Panc1 (cell line): ENCODE results near the gene KMT2C. TPM values are rescaled to one million over a fixed set of nuclear protein-coding genes. Genes with fewer than 3 reads are reported as not detected.

Experiments
- ATAC-seq: fragments of 200-7000 bp; cut with Tn5 transposase; 2 replicates; pipeline ENCODE4 v1.9.1; 2020; ENCODE audit warnings: mild to moderate bottlenecking, moderate library complexity
- BruUV-seq: library from RNA; stranded (reverse); fragments of 400-500 nt; replicated peaks from 2 replicates; lab custom pipeline; 2021; lab: Mats Ljungman, UMichigan
- CTCF ChIA-PET: fragments of 300-600 bp; sonication (Branson Sonifier 250); formaldehyde crosslinking; loops from one replicate; lab custom pipeline; 2022; ENCODE audit warnings: antibody characterized with exemption; lab: Charles Lee
- POLR2A ChIA-PET: fragments of 300-600 bp; sonication (Branson Sonifier 250); formaldehyde crosslinking; loops from one replicate; lab custom pipeline; 2022; ENCODE audit warnings: antibody characterized with exemption; lab: Charles Lee
- DNase-seq: peaks from one replicate; pipeline ENCODE4 v3.0.0-alpha.2; 2010; ENCODE audit warnings: low read depth, low spot score
- H3K27ac ChIP-seq: 2 replicates; pipeline ENCODE4 v1.5.1; 2011; ENCODE audit warnings: mild to moderate bottlenecking, low read length, inconsistent platforms
- H3K27me3 ChIP-seq: fragments of 200-500 bp; sonication (Bioruptor generic); 2 replicates; pipeline ENCODE4 v1.6.0; 2014; ENCODE audit warnings: low read length, inconsistent platforms; ENCODE audit not compliant: control insufficient read depth, insufficient read depth
- H3K36me3 ChIP-seq: fragments of 200-500 bp; sonication (Bioruptor generic); 2 replicates; pipeline ENCODE4 v1.5.1; 2014; ENCODE audit warnings: inconsistent platforms, mild to moderate bottlenecking, low read length, moderate library complexity; ENCODE audit not compliant: control insufficient read depth, insufficient read depth
- H3K4me1 ChIP-seq: 2 replicates; pipeline ENCODE4 v1.5.1; 2011; ENCODE audit warnings: inconsistent platforms, mild to moderate bottlenecking, low read length, moderate library complexity; ENCODE audit not compliant: control insufficient read depth, insufficient read depth
- H3K4me3 ChIP-seq, 2 experiments: 2 replicates each; pipeline ENCODE4 v1.5.1; 2011 to 2012; ENCODE audit warnings: low read depth in 2 of 2, low read length in 2 of 2, mild to moderate bottlenecking in 2 of 2, inconsistent platforms in 1 of 2, moderate library complexity in 1 of 2
- H3K9me3 ChIP-seq: fragments of 200-500 bp; sonication (Bioruptor generic); 2 replicates; pipeline ENCODE4 v1.5.1; 2014; ENCODE audit warnings: low read depth, mild to moderate bottlenecking, inconsistent platforms, low read length, moderate library complexity; ENCODE audit not compliant: control insufficient read depth, insufficient read depth
- CTCF ChIP-seq: fragments of 450-650 bp; IDR thresholded peaks from 2 replicates; pipeline ENCODE4 v1.5.1; 2017; ENCODE audit warnings: mild to moderate bottlenecking
- POLR2AphosphoS5 ChIP-seq: IDR thresholded peaks from 2 replicates; pipeline ENCODE4 v1.6.1; 2012; ENCODE audit warnings: mild to moderate bottlenecking, low read depth, low read length, moderate library complexity
- REST ChIP-seq, 2 experiments: IDR thresholded peaks; 2 replicates each; pipeline ENCODE4 v1.6.1; 2011 to 2012; ENCODE audit warnings: low read depth in 2 of 2, control low read depth in 1 of 2, low read length in 1 of 2, mild to moderate bottlenecking in 1 of 2, moderate library complexity in 1 of 2; ENCODE audit not compliant: insufficient read depth in 1 of 2
- SIN3A ChIP-seq: IDR thresholded peaks from 2 replicates; pipeline ENCODE4 v1.6.1; 2012; ENCODE audit warnings: low read depth, mild to moderate bottlenecking, low read length, moderate library complexity, borderline replicate concordance; ENCODE audit not compliant: insufficient read depth
- TCF7L2 ChIP-seq: IDR thresholded peaks from 2 replicates; pipeline ENCODE4 v1.6.1; 2011; ENCODE audit warnings: mild to moderate bottlenecking, low read depth, low read length, inconsistent platforms
- in situ Hi-C: cut with HindIII; loops from 2 replicates; pipeline ENCODE4 v1.10.0; 2016; ENCODE audit warnings: low sequenced_read_pairs, low pct_unique_long_range_greater_than_20kb
- intact Hi-C: fragments of 100-400 bp; cut with micrococcal nuclease; formaldehyde crosslinking; loops from one replicate; pipeline ENCODE4 v1.10.0; 2022; ENCODE audit not compliant: unreplicated experiment
- total RNA-seq: library from RNA; stranded (reverse); gene quantifications from one replicate; pipeline ENCODE4 v1.2.1, GENCODE V29; 2021; ENCODE audit not compliant: unreplicated experiment

The KMT2C gene
- total RNA-seq, 1 experiment from 2014 or later: 42.5 TPM

GRCh38 chr7:152180587-152180986, 255.2 kb downstream of the KMT2C start:
- no peak overlapping the region for H3K4me3 ChIP-seq
- ATAC-seq (no peak), DNase-seq (no peak)
- no peaks in the 10 kb centered on the region for H3K9me3 ChIP-seq
- no peaks in the 10 kb centered on the region for H3K4me1 ChIP-seq
- in situ Hi-C loops: no loop called here
- H3K27me3 ChIP-seq: no peaks in the 10 kb centered on the region
- intact Hi-C loops: no loop called here
- ChIA-PET POLR2A (no interaction called here), CTCF (no interaction called here)
- TF ChIP-seq TCF7L2 (no peak), SIN3A (no peak), REST (IDR thresholded peaks at IDR 0.05; ENCODE audit: insufficient read depth in 1 of 2, low read depth in 2 of 2, low read length in 1 of 2) (no peak), POLR2AphosphoS5 (no peak), CTCF (no peak)
- no peak overlapping the region for H3K27ac ChIP-seq
- BruUV-seq: no TSS peak
- peaks cover 31% of the 10 kb centered on the region for H3K36me3 ChIP-seq

- no peaks in the 10 kb centered on the region for H3K9me3 ChIP-seq
- TF ChIP-seq CTCF (no peak), POLR2AphosphoS5 (no peak), SIN3A (no peak), TCF7L2 (no peak), REST (IDR thresholded peaks at IDR 0.05; ENCODE audit: insufficient read depth in 1 of 2, low read depth in 2 of 2, low read length in 1 of 2) (no peak)
- in situ Hi-C loops (no loop called here), intact Hi-C loops (no loop called here)
- peaks cover 31% of the 10 kb centered on the region for H3K36me3 ChIP-seq
- CTCF ChIA-PET: no interaction called here
- no TSS peak for BruUV-seq
- H3K27me3 ChIP-seq: no peaks in the 10 kb centered on the region
- H3K4me3 ChIP-seq: no peak overlapping the region
- no peak for ATAC-seq
- no peak for DNase-seq
- POLR2A ChIA-PET: no interaction called here
- H3K4me1 ChIP-seq: no peaks in the 10 kb centered on the region
- no peak overlapping the region for H3K27ac ChIP-seq
Measured at GRCh38 chr7:152180048-152180447, 255.8 kb downstream of the KMT2C start.
